ENCODE results near the gene LRCH4.

DNA sequence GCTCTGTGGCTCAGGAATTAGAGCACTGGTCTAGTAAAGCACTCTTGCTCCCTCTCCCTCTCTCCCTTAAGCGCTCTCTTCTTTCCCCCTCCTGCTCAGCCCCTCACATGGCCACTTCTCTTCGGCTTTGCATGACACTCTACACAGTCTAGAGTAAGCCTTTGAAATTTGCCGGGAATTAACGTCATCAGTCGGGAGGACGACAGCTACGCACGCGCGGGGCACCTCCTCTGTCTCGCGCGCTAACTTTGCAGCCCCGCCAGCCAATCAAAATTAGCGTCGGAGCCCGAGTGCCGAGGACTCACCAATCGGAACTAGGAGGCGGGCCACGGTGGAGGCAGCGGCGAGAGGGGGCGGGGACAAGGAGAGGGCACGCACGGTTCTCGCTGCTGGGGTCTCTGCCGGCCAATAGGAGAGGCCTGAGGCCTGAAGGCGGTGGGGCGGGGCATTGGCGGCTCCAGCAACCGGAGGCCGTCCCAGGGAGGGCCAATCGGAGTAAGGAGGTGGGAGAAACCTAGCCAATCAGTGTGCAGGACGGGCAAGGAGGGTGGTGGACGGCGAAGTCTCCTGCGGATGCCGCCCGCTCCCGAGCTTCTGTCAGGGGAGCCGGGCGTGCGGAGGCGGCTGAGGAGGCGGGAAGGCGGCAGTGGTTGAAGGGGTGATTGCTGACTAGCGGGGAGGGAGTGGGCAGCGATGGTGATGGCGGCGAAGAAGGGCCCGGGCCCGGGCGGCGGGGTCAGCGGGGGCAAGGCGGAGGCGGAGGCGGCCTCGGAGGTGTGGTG is 47.1 kb downstream of the LRCH4 start, which contains the start of gene AGFG2:
- peak; percentile 87 for TF ChIP-seq POLR2A (IDR thresholded peaks at IDR 0.05; ENCODE audit: low read length)
- TF ChIP-seq GATA1 (IDR thresholded peaks at IDR 0.05; ENCODE audit: low read depth, low read length), result no peak
